ENCODE measurements around the gene PKNOX2.

PKNOX2 gene

DNA sequence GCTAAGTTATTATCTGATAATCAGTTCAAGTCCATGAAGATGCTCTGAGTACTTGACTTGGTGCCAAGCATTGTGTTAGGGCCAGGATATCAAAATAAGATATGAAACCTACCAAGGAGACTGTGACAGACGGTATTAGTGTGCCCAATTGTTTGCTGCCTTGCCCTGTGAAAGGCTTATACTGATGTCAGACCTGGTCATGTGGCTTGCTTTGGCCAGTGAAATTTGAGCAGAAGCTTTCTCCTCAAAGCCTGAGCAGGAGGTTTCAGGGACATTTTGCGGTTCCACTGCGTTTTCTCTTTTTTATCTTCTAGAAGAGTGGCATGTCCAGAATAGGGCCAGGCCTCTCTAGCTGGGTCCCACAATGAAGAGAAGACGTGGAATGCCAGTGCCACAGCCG is 15.8 kb upstream of the PKNOX2 start:
- no peak overlapping the region for H3K4me3 ChIP-seq (ENCODE audit: control insufficient read depth, low read depth, low read length)
- DNase-seq (ENCODE audit: low read depth), result no peak
- TF ChIP-seq, protein P1, sequence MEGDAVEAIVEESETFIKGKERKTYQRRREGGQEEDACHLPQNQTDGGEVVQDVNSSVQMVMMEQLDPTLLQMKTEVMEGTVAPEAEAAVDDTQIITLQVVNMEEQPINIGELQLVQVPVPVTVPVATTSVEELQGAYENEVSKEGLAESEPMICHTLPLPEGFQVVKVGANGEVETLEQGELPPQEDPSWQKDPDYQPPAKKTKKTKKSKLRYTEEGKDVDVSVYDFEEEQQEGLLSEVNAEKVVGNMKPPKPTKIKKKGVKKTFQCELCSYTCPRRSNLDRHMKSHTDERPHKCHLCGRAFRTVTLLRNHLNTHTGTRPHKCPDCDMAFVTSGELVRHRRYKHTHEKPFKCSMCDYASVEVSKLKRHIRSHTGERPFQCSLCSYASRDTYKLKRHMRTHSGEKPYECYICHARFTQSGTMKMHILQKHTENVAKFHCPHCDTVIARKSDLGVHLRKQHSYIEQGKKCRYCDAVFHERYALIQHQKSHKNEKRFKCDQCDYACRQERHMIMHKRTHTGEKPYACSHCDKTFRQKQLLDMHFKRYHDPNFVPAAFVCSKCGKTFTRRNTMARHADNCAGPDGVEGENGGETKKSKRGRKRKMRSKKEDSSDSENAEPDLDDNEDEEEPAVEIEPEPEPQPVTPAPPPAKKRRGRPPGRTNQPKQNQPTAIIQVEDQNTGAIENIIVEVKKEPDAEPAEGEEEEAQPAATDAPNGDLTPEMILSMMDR (conservative IDR thresholded peaks at IDR 0.05; ENCODE audit: control insufficient read depth, insufficient read depth, low read depth, low read length), result no peak

DNA sequence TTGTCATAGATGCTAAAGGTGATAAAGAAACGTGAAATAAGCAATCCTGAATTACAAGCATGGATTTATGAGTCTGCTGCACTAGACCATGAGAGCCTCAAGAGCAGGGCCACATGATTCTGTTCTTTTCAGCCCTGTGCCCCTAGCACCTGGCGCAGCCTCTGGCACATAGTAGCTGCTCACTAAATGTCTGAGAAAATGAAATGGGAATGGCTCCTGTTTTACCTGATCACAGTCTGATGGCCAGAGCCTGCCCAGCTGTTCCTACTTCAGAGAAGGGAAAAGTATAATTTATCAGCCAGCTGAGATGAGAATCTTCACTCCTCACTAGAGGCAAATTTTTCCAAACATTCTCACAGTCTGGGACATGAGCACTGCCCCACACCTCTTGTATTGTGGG is 10.7 kb upstream of the PKNOX2 start:
- no peak for DNase-seq (ENCODE audit: low read depth)
- H3K4me3 ChIP-seq (ENCODE audit: control insufficient read depth, low read depth, low read length), result no peak overlapping the region
- TF ChIP-seq, protein P1 (conservative IDR thresholded peaks at IDR 0.05; ENCODE audit: control insufficient read depth, insufficient read depth, low read depth, low read length), result no peak

DNA sequence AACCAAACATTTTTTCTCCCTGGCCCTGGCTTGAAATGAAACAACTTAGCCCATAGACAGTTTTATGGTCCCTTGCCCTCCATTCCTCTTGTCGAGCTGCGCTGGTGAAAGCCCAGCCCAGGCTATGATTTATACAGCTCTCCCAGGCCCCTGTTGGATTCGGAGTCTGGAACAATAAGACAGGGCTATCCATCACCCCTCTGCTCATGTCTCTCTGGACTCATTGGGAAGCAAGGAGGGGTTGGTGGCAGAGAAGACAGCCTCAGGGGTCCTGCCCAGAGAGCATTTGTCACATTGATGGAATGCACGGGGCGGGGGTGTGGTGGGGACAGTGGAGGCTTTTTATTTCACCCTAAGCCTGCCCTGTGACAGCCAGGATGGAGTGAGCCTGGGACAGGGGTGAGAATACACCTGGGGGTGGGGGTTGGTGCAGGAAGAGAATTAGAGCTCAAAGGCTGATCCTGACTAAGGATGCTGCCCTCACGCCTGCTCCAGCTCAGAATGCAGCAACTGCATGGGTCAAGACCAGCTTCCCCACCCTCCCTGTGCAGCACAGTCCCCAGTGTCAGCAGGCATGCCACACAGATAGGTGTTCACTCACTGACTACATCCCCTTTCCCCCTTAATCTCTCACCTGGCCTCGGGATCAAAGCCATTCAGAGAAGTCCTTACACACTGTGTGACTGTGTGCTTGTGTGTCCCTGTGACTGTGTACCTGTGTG is 10.0 kb upstream of the PKNOX2 start:
- TF ChIP-seq, protein P1 (conservative IDR thresholded peaks at IDR 0.05; ENCODE audit: control insufficient read depth, insufficient read depth, low read depth, low read length), result no peak
- DNase-seq (ENCODE audit: low read depth), result no peak
- H3K4me3 ChIP-seq (ENCODE audit: control insufficient read depth, low read depth, low read length), result no peak overlapping the region

DNA sequence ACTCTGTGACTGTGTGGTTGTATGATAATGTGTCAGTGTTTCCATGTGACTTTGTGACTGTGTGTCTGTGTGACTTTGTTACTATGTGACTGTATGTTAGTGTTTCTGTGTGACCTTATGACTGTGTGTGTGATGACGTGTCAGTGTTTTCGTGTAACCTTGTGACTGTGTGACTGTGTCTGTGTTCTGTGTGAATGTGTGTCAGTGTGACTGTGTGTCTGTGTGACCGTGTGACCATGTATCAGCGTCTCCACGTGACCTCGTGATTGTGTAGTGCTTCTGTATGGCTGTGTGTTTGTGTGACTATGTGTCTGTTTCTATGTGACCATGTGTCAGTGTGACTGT is 9.5 kb upstream of the PKNOX2 start:
- no peak overlapping the region for H3K4me3 ChIP-seq (ENCODE audit: control insufficient read depth, low read depth, low read length)
- no peak for DNase-seq (ENCODE audit: low read depth)
- TF ChIP-seq, protein P1 (conservative IDR thresholded peaks at IDR 0.05; ENCODE audit: control insufficient read depth, insufficient read depth, low read depth, low read length), result no peak

- TF ChIP-seq, protein P1 (conservative IDR thresholded peaks at IDR 0.05; ENCODE audit: control insufficient read depth, insufficient read depth, low read depth, low read length), result no peak
- DNase-seq (ENCODE audit: low read depth), result no peak
These were observed 8.8 kb upstream of the PKNOX2 start for GRCh38 chr11:125155767-125156166.

DNA sequence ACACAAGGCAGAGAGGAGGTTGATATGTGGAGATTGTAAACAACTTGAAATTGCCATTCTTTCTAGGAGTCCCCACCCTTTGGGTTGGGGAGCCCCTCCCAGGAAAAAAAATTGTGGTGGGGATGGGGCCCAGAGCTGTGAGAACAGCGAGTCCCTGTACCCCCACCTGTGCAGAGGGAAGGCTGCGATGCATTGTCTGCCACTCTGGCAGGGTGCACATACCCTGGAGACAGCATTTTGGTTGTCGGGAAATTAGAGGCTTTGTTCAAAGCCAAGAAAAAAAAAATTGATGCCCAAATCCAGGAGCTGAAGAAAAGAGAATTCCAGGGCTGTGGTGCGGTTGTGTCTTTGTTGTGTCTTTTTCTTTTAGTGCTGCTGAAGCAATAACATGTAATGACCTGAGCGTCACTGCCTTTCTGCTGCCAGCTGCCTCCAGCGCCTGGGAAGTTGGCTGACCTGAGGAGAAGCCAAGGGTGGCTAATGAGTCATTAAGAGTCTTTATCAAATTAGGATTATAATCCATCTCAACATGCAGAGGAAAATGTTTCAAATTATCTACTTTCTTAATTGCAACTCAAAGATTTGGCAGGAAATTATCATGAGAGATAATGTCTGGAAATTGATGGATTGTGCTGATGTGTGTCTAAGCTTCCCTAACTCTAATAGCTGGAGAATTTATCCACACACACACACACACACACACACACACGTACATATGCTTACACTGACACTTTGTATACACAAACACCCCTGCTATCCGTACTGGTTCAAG is 8.0 kb upstream of the PKNOX2 start:
- no peak overlapping the region for H3K4me3 ChIP-seq (ENCODE audit: control insufficient read depth, low read depth, low read length)
- TF ChIP-seq, protein P1 (conservative IDR thresholded peaks at IDR 0.05; ENCODE audit: control insufficient read depth, insufficient read depth, low read depth, low read length), result no peak
- no peak for DNase-seq (ENCODE audit: low read depth)

More at GRCh38 chr11:125155767-125156166, 8.8 kb upstream of the PKNOX2 start:
- no peak overlapping the region for H3K4me3 ChIP-seq (ENCODE audit: control insufficient read depth, low read depth, low read length)

Measured in fibroblast of mammary gland (primary cell).